HepG2 (cell line): ENCODE data around the gene RGR. TPM values are rescaled to one million over a fixed set of nuclear protein-coding genes. Genes with fewer than 3 reads are reported as not detected.

Experiments
- ATAC-seq: fragments of 200-7000 bp; cut with Tn5 transposase; 3 replicates; pipeline ENCODE4 v1.9.1; 2020; ENCODE audit warnings: mild to moderate bottlenecking, moderate library complexity
- BruUV-seq: library from RNA; stranded (reverse); fragments of 400-500 nt; replicated peaks from 2 replicates; lab custom pipeline; 2021; lab: Mats Ljungman, UMichigan
- CTCF ChIA-PET: fragments of 300-600 bp; formaldehyde crosslinking; extraction: SDS; loops from one replicate; lab custom pipeline; 2021; ENCODE audit warnings: low total read pairs, inconsistent platforms, low intra/inter-chr PET ratio; lab: Yijun Ruan, JAX
- POLR2A ChIA-PET: fragments of 350-600 bp; sonication (Branson Sonifier 250); formaldehyde crosslinking; loops from one replicate; lab custom pipeline; 2020; ENCODE audit warnings: antibody characterized with exemption, inconsistent platforms; lab: Yijun Ruan, JAX
- DNase-seq: peaks from one replicate; pipeline ENCODE4 v3.0.0-alpha.2; 2015; ENCODE audit warnings: low spot score
- FAIRE-seq: peaks from 3 replicates; lab custom pipeline; 2011; peaks lifted over from hg19 to GRCh38; lab: Jason Lieb, UNC
- H2AFZ ChIP-seq: one replicate; pipeline ENCODE4 v1.6.1; 2011; ENCODE audit warnings: low read length, inconsistent platforms
- H3K27ac ChIP-seq: fragments of 300-600 bp; 3 replicates; pipeline ENCODE4 v1.8.0; 2011; ENCODE audit warnings: mixed run types, mild to moderate bottlenecking, mixed read lengths, low read length, inconsistent platforms; ENCODE audit not compliant: insufficient read depth; ENCODE audit errors: extremely low read length
- H3K27me3 ChIP-seq, 2 experiments: fragments of 200-600 bp in 1 of 2; 2 replicates in 1 of 2; 3 replicates in 1 of 2; pipeline versions ENCODE4 v1.6.0 to v1.8.0; 2011; ENCODE audit warnings: low read length in 2 of 2, mild to moderate bottlenecking in 2 of 2, moderate library complexity in 2 of 2, inconsistent platforms in 1 of 2; ENCODE audit not compliant: insufficient read depth in 2 of 2, control insufficient read depth in 1 of 2
- H3K36me3 ChIP-seq, 2 experiments: fragments of 200-600 bp in 1 of 2; replicated peaks in 1 of 2; 2 replicates in 1 of 2; 3 replicates in 1 of 2; pipeline versions ENCODE4 v1.5.1 to v1.8.0; 2011; ENCODE audit warnings: low read length in 2 of 2, inconsistent platforms in 1 of 2; ENCODE audit not compliant: insufficient read depth in 2 of 2, control insufficient read depth in 1 of 2
- H3K4me1 ChIP-seq: 2 replicates; pipeline ENCODE4 v1.5.1; 2012; ENCODE audit warnings: low read length, inconsistent platforms; ENCODE audit not compliant: insufficient read depth
- H3K4me2 ChIP-seq: 2 replicates; pipeline ENCODE4 v1.6.0; 2011; ENCODE audit warnings: low read depth, low read length, inconsistent platforms
- H3K4me3 ChIP-seq, 3 experiments: fragments of 200-600 bp in 1 of 3; sonication (generic), shearing (Covaris generic) in 1 of 3; replicated peaks in 1 of 3; 2 replicates each; pipeline ENCODE4 v1.5.1; 2011 to 2016; ENCODE audit warnings: low read length in 3 of 3, inconsistent platforms in 2 of 3, low read depth in 2 of 3, mild to moderate bottlenecking in 2 of 3, control low read depth in 1 of 3, mixed read lengths in 1 of 3; ENCODE audit not compliant: insufficient read depth in 1 of 3
- H3K79me2 ChIP-seq: one replicate; pipeline ENCODE4 v1.6.1; 2011; ENCODE audit warnings: low read length, inconsistent platforms; ENCODE audit not compliant: insufficient read depth
- H3K9ac ChIP-seq: 2 replicates; pipeline ENCODE4 v1.6.0; 2011; ENCODE audit warnings: mild to moderate bottlenecking, low read depth, low read length, inconsistent platforms; ENCODE audit not compliant: insufficient read depth
- H3K9me3 ChIP-seq: 2 replicates; pipeline ENCODE4 v1.5.1; 2012; ENCODE audit warnings: mild to moderate bottlenecking, low read length
- H4K20me1 ChIP-seq: 2 replicates; pipeline ENCODE4 v1.6.0; 2011; ENCODE audit warnings: inconsistent platforms, mild to moderate bottlenecking, low read length, moderate library complexity; ENCODE audit not compliant: insufficient read depth
- CBX5 ChIP-seq: sonication (generic); formaldehyde crosslinking; IDR thresholded peaks from 2 replicates; pipeline ENCODE4 v1.4.0; 2020; ENCODE audit warnings: missing genetic modification reagents, borderline replicate concordance
- GLI4 ChIP-seq: sonication (generic); formaldehyde crosslinking; IDR thresholded peaks from 2 replicates; pipeline ENCODE4 v1.5.1; 2020; ENCODE audit warnings: missing genetic modification reagents, mild to moderate bottlenecking, moderate library complexity, borderline replicate concordance
- GTF2F1 ChIP-seq: fragments of 150-350 bp; IDR thresholded peaks from 2 replicates; pipeline ENCODE4 v1.6.1; 2014; ENCODE audit warnings: low read length
- IRF2 ChIP-seq: IDR thresholded peaks from 2 replicates; pipeline ENCODE4 v1.6.1; 2018; ENCODE audit warnings: missing genetic modification reagents, missing compliant biosample characterization
- KLF15 ChIP-seq: sonication (generic); formaldehyde crosslinking; IDR thresholded peaks from 2 replicates; pipeline ENCODE4 v1.8.1; 2023; ENCODE audit warnings: borderline replicate concordance, mild to moderate bottlenecking, inconsistent platforms, missing genetic modification reagents, mixed read lengths
- MTA3 ChIP-seq: sonication (generic); formaldehyde crosslinking; IDR thresholded peaks from 2 replicates; pipeline ENCODE4 v1.4.0; 2020; ENCODE audit warnings: missing genetic modification reagents
- NFKB2 ChIP-seq: sonication (generic); formaldehyde crosslinking; IDR thresholded peaks from 2 replicates; pipeline ENCODE4 v1.4.0; 2020; ENCODE audit warnings: missing genetic modification reagents, borderline replicate concordance
- NR1H2 ChIP-seq: sonication (generic); formaldehyde crosslinking; IDR thresholded peaks from 2 replicates; pipeline ENCODE4 v1.8.1; 2022; ENCODE audit warnings: low read depth, missing genetic modification reagents, borderline replicate concordance
- PTBP1 ChIP-seq: fragments of 200-400 bp; formaldehyde crosslinking; IDR thresholded peaks from 2 replicates; pipeline ENCODE4 v1.6.1; 2018; ENCODE audit warnings: low read length, low read depth; ENCODE audit not compliant: poor library complexity, severe bottlenecking
- RAD51 ChIP-seq: fragments of 450-650 bp; IDR thresholded peaks from 2 replicates; pipeline ENCODE4 v1.6.1; 2016; ENCODE audit warnings: borderline replicate concordance
- TEAD3 ChIP-seq: optimal IDR thresholded peaks from 2 replicates; pipeline ENCODE3; 2016; ENCODE audit warnings: borderline replicate concordance
- WIZ ChIP-seq: sonication (generic); formaldehyde crosslinking; IDR thresholded peaks from 2 replicates; pipeline ENCODE4 v1.5.1; 2020; ENCODE audit warnings: mild to moderate bottlenecking, missing genetic modification reagents
- ZNF883 ChIP-seq: sonication (generic); formaldehyde crosslinking; IDR thresholded peaks from 2 replicates; pipeline ENCODE4 v1.5.1; 2020; ENCODE audit warnings: mild to moderate bottlenecking, missing genetic modification reagents; ENCODE audit errors: not compliant biosample characterization
- WGBS: methylation state at CpG from one replicate; pipeline ENCODE4 v1.1.6; 2017; ENCODE audit warnings: low lambda C conversion rate; 5-methylcytosine and 5-hydroxymethylcytosine counted together
- in situ Hi-C: cut with HindIII; loops from 2 replicates; pipeline ENCODE4 v1.10.0; 2017; ENCODE audit warnings: low pct_unique_long_range_greater_than_20kb; ENCODE audit not compliant: extremely low pct_ligation_motif_present
- intact Hi-C: fragments of 100-400 bp; cut with micrococcal nuclease; formaldehyde crosslinking; loops from one replicate; pipeline ENCODE4 v1.10.0; 2022; ENCODE audit not compliant: unreplicated experiment
- polyA plus RNA-seq, 8 experiments: library from polyadenylated mRNA; depleted of rRNA in 3 of 8; stranded (reverse) in 7 of 8; unstranded in 1 of 8; fragments of >200 nt; fragmentation: Illumina TruSeq in 4 of 8; extraction: Trizol in 4 of 8; gene quantifications; 2 replicates each; pipeline versions ENCODE4 v1.2.1 to v1.2.3, GENCODE V29; 2011 to 2016; ENCODE audit warnings: low read depth in 4 of 8, missing spikeins in 1 of 8, mixed read lengths in 1 of 8; ENCODE audit not compliant: insufficient read depth in 1 of 8
- total RNA-seq, 5 experiments: library from RNA; depleted of rRNA; stranded (reverse); fragments of >200 nt; fragmentation: Illumina TruSeq; extraction: Trizol; gene quantifications; 2 replicates each; pipeline ENCODE4 v1.2.3, GENCODE V29; 2016; ENCODE audit warnings: low read depth in 1 of 5
- TF ChIP-seq, protein P1 (sequence below): sonication (generic); formaldehyde crosslinking; IDR thresholded peaks from 2 replicates; pipeline ENCODE4 v1.5.1; 2020; ENCODE audit warnings: missing genetic modification reagents, mild to moderate bottlenecking, borderline replicate concordance
- TF ChIP-seq, protein P2 (sequence below): sonication (generic); formaldehyde crosslinking; IDR thresholded peaks from 2 replicates; pipeline ENCODE4 v1.4.0; 2020; ENCODE audit warnings: mild to moderate bottlenecking, missing genetic modification reagents
- TF ChIP-seq, protein P3 (sequence below): sonication (generic); formaldehyde crosslinking; IDR thresholded peaks from 2 replicates; pipeline ENCODE4 v1.5.1; 2020; ENCODE audit warnings: mild to moderate bottlenecking, missing genetic modification reagents
- TF ChIP-seq, protein P4 (sequence below): sonication (generic); formaldehyde crosslinking; IDR thresholded peaks from 2 replicates; pipeline ENCODE4 v1.5.1; 2020; ENCODE audit warnings: missing genetic modification reagents, mild to moderate bottlenecking, borderline replicate concordance

Gene RGR
- total and polyA plus RNA-seq, 2 of the 13 experiments (the other 11 are each of a cell fraction or from before 2014, with no cell fraction given), result 0.69 to 0.71 TPM

DNA sequence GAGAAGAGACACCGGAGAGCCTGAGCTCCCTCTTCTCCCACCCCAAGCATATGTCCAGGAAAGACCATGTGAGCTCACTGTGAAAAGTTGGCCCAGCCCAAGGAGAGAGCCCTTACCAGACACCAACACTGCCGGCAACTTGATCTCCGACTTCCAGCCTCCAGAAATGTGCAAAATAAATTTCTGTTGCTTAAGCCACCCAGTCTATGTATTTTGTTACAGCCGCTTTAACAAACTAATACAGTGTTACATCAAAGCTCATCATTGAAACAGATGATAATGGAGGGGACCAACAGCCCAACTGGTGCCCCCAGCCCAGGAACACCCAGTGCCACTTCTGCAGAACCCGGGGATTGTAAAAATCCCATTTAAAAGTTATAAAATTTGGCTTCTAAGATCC lies 18.9 kb downstream of the RGR start:
- 24% methylated on average over 5 of the region's 5 CpGs for WGBS
- ChIA-PET POLR2A (no interaction called here), CTCF (interaction anchor here (1.5 kb wide), 1 partner anchor 274 kb away, joined by 10 read pairs; no protein-coding TSS in a partner anchor)
- no peak for DNase-seq
- no peak overlapping the region for H3K27ac ChIP-seq
- in situ Hi-C loops, result loop anchor here (10.0 kb wide), 1 partner anchor 101 kb away; no protein-coding TSS in a partner anchor
- FAIRE-seq, result no peak
- no peaks in the 10 kb centered on the region for H3K79me2 ChIP-seq
- ATAC-seq, result no peak
- no peaks in the 10 kb centered on the region for H4K20me1 ChIP-seq
- no TSS peak for BruUV-seq
- H3K9ac ChIP-seq, result no peak overlapping the region
- H3K9me3 ChIP-seq, result no peaks in the 10 kb centered on the region
- intact Hi-C loops, result loop anchor here (1.0 to 2.0 kb wide), 2 partner anchors 111 to 274 kb away; no protein-coding TSS in a partner anchor
- H3K4me3 ChIP-seq, result no peak overlapping the region
- H3K27me3 ChIP-seq, result peaks cover 3 to 19% of the 10 kb centered on the region in 2 experiments; a peak in 3 of 5 replicates
- no peak overlapping the region for H3K4me2 ChIP-seq
- H3K4me1 ChIP-seq, result peaks cover 5% of the 10 kb centered on the region; the same call in 1 of the 2 replicates
- no peak overlapping the region for H2AFZ ChIP-seq
- no peaks in the 10 kb centered on the region for H3K36me3 ChIP-seq
- TF ChIP-seq NFKB2 (CRISPR knock-in tag), result no peak
- TF ChIP-seq, protein P1, sequence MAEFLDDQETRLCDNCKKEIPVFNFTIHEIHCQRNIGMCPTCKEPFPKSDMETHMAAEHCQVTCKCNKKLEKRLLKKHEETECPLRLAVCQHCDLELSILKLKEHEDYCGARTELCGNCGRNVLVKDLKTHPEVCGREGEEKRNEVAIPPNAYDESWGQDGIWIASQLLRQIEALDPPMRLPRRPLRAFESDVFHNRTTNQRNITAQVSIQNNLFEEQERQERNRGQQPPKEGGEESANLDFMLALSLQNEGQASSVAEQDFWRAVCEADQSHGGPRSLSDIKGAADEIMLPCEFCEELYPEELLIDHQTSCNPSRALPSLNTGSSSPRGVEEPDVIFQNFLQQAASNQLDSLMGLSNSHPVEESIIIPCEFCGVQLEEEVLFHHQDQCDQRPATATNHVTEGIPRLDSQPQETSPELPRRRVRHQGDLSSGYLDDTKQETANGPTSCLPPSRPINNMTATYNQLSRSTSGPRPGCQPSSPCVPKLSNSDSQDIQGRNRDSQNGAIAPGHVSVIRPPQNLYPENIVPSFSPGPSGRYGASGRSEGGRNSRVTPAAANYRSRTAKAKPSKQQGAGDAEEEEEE, result no peak
- TF ChIP-seq KLF15 (CRISPR knock-in tag), result no peak
- no peak for TF ChIP-seq PTBP1
- TF ChIP-seq, protein P2, sequence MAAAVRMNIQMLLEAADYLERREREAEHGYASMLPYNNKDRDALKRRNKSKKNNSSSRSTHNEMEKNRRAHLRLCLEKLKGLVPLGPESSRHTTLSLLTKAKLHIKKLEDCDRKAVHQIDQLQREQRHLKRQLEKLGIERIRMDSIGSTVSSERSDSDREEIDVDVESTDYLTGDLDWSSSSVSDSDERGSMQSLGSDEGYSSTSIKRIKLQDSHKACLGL (CRISPR knock-in tag), result no peak
- TF ChIP-seq NR1H2 (CRISPR knock-in tag), result no peak
- TF ChIP-seq CBX5 (CRISPR knock-in tag), result no peak
- TF ChIP-seq ZNF883, result no peak
- TF ChIP-seq TEAD3 (CRISPR knock-in tag), result no peak
- TF ChIP-seq WIZ (CRISPR knock-in tag), result no peak
- TF ChIP-seq MTA3, result no peak
- TF ChIP-seq, protein P3, sequence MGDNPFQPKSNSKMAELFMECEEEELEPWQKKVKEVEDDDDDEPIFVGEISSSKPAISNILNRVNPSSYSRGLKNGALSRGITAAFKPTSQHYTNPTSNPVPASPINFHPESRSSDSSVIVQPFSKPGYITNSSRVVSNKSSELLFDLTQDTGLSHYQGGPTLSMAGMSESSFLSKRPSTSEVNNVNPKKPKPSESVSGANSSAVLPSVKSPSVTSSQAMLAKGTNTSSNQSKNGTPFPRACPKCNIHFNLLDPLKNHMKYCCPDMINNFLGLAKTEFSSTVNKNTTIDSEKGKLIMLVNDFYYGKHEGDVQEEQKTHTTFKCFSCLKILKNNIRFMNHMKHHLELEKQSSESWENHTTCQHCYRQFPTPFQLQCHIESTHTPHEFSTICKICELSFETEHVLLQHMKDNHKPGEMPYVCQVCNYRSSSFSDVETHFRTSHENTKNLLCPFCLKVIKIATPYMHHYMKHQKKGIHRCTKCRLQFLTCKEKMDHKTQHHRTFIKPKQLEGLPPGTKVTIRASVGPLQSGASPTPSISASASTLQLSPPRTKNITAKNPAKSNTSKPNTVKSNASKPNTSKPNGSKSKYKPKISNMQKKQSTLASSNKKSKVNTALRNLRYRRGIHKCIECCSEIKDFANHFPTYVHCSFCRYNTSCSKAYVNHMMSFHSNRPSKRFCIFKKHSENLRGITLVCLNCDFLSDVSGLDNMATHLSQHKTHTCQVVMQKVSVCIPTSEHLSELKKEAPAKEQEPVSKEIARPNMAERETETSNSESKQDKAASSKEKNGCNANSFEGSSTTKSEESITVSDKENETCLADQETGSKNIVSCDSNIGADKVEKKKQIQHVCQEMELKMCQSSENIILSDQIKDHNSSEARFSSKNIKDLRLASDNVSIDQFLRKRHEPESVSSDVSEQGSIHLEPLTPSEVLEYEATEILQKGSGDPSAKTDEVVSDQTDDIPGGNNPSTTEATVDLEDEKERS (CRISPR knock-in tag), result no peak
- TF ChIP-seq GLI4 (CRISPR knock-in tag), result no peak
- no peak for TF ChIP-seq IRF2
- TF ChIP-seq, protein P4, sequence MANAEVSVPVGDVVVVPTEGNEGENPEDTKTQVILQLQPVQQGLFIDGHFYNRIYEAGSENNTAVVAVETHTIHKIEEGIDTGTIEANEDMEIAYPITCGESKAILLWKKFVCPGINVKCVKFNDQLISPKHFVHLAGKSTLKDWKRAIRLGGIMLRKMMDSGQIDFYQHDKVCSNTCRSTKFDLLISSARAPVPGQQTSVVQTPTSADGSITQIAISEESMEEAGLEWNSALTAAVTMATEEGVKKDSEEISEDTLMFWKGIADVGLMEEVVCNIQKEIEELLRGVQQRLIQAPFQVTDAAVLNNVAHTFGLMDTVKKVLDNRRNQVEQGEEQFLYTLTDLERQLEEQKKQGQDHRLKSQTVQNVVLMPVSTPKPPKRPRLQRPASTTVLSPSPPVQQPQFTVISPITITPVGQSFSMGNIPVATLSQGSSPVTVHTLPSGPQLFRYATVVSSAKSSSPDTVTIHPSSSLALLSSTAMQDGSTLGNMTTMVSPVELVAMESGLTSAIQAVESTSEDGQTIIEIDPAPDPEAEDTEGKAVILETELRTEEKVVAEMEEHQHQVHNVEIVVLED (CRISPR knock-in tag), result no peak
- no peak for TF ChIP-seq RAD51
- TF ChIP-seq GTF2F1, result no peak
